Activated CD4-positive, alpha-beta T cell treated with anti-CD3 and anti-CD28 coated beads, Interleukin-2, amount 50 U/mL, for 48 hours (primary cell): ENCODE results near the gene CACNA1D.

Source experiments
- DNase-seq, 2 experiments: peaks; one replicate each; pipeline ENCODE4 v3.0.0-alpha.2; 2020

The CACNA1D gene

DNA sequence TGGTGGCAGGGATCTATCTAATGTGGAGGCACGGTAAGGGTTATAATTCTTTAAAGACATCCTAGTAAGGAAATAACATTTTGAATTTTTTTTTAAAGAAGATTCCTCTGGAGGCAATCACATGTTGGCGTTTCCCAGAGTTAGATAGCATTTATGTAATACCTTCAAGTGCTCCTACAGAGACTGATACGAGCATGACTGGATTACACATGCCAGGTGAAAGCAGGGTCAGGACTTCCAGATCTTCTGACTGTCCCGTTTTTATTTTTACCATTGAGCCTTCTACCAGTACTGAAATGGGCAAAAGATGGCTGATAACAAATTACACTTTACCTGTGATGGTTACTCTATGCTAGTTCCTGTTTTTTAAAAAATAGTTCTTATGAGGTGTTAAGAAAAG, 365.8 kb downstream of the CACNA1D start:
- DNase-seq: no peak

DNA sequence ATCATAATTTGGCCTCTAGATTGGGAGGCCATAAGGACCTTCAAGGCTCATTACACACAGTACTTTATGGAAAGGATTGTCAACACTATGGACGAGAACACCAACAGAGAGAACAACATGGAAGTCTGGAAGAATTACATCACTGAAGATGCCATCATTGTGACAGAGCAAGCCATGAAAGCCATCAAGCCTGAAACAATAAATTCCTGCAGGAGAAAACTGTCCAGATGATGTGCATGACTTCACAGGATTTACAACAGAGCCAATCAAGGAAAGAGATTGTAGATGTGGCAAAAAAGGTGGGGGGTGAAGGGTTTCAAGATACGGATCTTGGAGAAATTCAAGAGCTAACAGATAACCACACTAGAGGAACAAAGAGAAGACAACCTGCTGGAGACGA, 367.8 kb downstream of the CACNA1D start:
- DNase-seq: no peak

DNA sequence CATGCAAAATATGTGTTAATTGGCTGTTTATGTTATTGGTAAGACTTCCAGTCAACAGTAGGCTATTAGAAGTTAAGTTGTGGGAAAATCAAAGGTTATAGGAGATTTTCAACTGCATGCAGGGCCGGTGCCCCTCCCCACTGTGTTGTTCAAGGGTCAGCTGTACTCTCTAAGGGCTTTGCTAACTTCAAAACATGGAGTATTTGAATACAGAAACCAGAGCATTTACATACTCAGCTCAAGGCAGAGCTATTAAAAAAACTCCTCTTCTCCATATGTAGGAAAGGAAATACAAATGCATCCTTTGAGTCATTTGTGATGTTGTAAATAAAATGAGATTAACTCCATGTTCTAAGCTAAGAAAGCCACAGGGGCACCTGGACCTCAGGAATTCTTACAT, 368.7 kb downstream of the CACNA1D start:
- DNase-seq: no peak
